ENCODE data around the gene RCCD1. TPM values are rescaled to one million over a fixed set of nuclear protein-coding genes. Genes with fewer than 3 reads are reported as not detected.

Gene RCCD1
- total and polyA plus RNA-seq, 9 of the 15 experiments (the other 6 are each of a cell fraction or from before 2014, with no cell fraction given) = 11.1 to 51.4 (median 24.7) TPM

GRCh38 chr15:90931575-90931827 lies 23.2 kb upstream of the RCCD1 start:
- POLR2A ChIA-PET = interaction anchor here (0.6 to 6.7 kb wide), 22 partner anchors 9 to 440 kb away, joined by 3 to 70 read pairs (median 4); partner anchors contain the start of gene MAN2A2
- Histone ChIP-seq H3K4me2 (ENCODE audit: insufficient read depth, low read length) (peak overlapping the region; percentile 99), H3K27me3 (ENCODE audit: control insufficient read depth in 2 of 2, insufficient read depth in 2 of 2, low read length in 2 of 2) (no peaks in the 10 kb centered on the region), H3K79me2 (ENCODE audit: control insufficient read depth, insufficient read depth, low read length) (peaks cover 50% of the 10 kb centered on the region), H2AFZ (ENCODE audit: low read depth, low read length) (peak overlapping the region; percentile 94), H3K27ac (ENCODE audit: extremely low read depth, low read depth, low read length) (peak overlapping the region; percentile 92), H3K9ac (ENCODE audit: insufficient read depth in 1 of 2, low read depth in 2 of 2, low read length in 2 of 2) (peak overlapping the region; percentile 85 to 96), H3K4me3 (peak overlapping the region; percentile 66), H3K36me3 (ENCODE audit: control insufficient read depth, insufficient read depth, low read length) (peaks cover 10% of the 10 kb centered on the region; the same call in 2 of the 3 replicates), H4K20me1 (replicated peaks; ENCODE audit: control insufficient read depth, insufficient read depth, low read length) (no peaks in the 10 kb centered on the region), H3K9me3 (replicated peaks; ENCODE audit: control insufficient read depth, insufficient read depth, low read depth, low read length) (no peaks in the 10 kb centered on the region), H3K4me1 (replicated peaks in 1 of 2; ENCODE audit: control insufficient read depth in 2 of 2, insufficient read depth in 2 of 2, low read length in 2 of 2) (peaks cover 39 to 69% of the 10 kb centered on the region in 2 experiments), H3K9me1 (ENCODE audit: control insufficient read depth, insufficient read depth, low read length) (no peaks in the 10 kb centered on the region)
- ATAC-seq (no peak), DNase-seq (ENCODE audit: extremely low read depth in 1 of 4, low spot score in 3 of 4) (no peak), FAIRE-seq (no peak)
- in situ Hi-C loops (cut with MboI) (no loop called here), intact Hi-C loops (cut with micrococcal nuclease) (loop anchor here (1.0 to 10.0 kb wide), 7 partner anchors 30 to 637 kb away; no protein-coding TSS in a partner anchor)
- BruUV-seq (replicated peaks) = no TSS peak
- CTCF ChIA-PET (ENCODE audit: low intra/inter-chr PET ratio) = interaction anchor here (0.8 to 2.2 kb wide), 6 partner anchors 30 to 638 kb away, joined by 3 to 8 read pairs (median 4); no protein-coding TSS in a partner anchor
- 0% methylated on average over 6 of the region's 6 CpGs for WGBS (ENCODE audit: insufficient coverage, low coverage, missing lambda C conversion rate)
- TF ChIP-seq KLF16 (IDR thresholded peaks at IDR 0.05) (0 out of 2 replicates have a peak, but pooled peaks have one; percentile 21), ZNF589 (CRISPR knock-in tag; IDR thresholded peaks at IDR 0.05; ENCODE audit: low read depth) (peak; percentile 63; the same call in 1 of the 2 replicates), ZNF75A (CRISPR knock-in tag; IDR thresholded peaks at IDR 0.05) (no peak), ZBTB49 (CRISPR knock-in tag; IDR thresholded peaks at IDR 0.05; ENCODE audit: borderline replicate concordance) (peak; percentile 50; the same call in 1 of the 2 replicates), ZNF592 (IDR thresholded peaks at IDR 0.05) (peak; percentile 30; the same call in 1 of the 2 replicates), MAFK (IDR thresholded peaks at IDR 0.05; ENCODE audit: low read length) (no peak), NRF1 (conservative IDR thresholded peaks at IDR 0.05 in 1 of 2, IDR thresholded peaks at IDR 0.05 in 1 of 2) (0 out of 4 replicates have a peak, but pooled peaks of 1 of the 2 experiments have one; percentile 10), HMG20B (CRISPR knock-in tag; IDR thresholded peaks at IDR 0.05) (no peak), MXI1 (IDR thresholded peaks at IDR 0.05; ENCODE audit: low read depth, low read length) (no peak), STAT5B (CRISPR knock-in tag; IDR thresholded peaks at IDR 0.05) (no peak), MTA2 (IDR thresholded peaks at IDR 0.05; ENCODE audit: low read depth) (no peak), GATAD2A (IDR thresholded peaks at IDR 0.05) (no peak), ZNF511 (CRISPR knock-in tag; IDR thresholded peaks at IDR 0.05) (no peak), HCFC1 (IDR thresholded peaks at IDR 0.05; ENCODE audit: low read depth, low read length) (no peak), ZNF644 (tag; IDR thresholded peaks at IDR 0.05; ENCODE audit: low read depth) (no peak), CREB5 (CRISPR knock-in tag; IDR thresholded peaks at IDR 0.05) (no peak)

Measured in K562 (cell line).